ENCODE results near the gene RAB20. TPM values are rescaled to one million over a fixed set of nuclear protein-coding genes. Genes with fewer than 3 reads are reported as not detected.

The RAB20 gene
- total and polyA plus RNA-seq, 9 of the 15 experiments (the other 6 are each of a cell fraction or from before 2014, with no cell fraction given): 0.62 to 9.2 (median 5.4) TPM

GRCh38 chr13:110509971-110510786 lies 51.3 kb downstream of the RAB20 start (continued):
- TF ChIP-seq NR0B1 (IDR thresholded peaks at IDR 0.05; ENCODE audit: partially characterized antibody) (no peak), ZNF212 (CRISPR knock-in tag; IDR thresholded peaks at IDR 0.05) (no peak), HNRNPL (IDR thresholded peaks at IDR 0.05; ENCODE audit: low read depth, low read length) (no peak), EP400 (IDR thresholded peaks at IDR 0.05) (peak; percentile 30; the same call in 1 of the 2 replicates), EP300 (IDR thresholded peaks at IDR 0.05; ENCODE audit: low read length) (peak; percentile 54; the same call in 1 of the 2 replicates), ZNF518B (CRISPR knock-in tag; IDR thresholded peaks at IDR 0.05) (no peak), NBN (IDR thresholded peaks at IDR 0.05; ENCODE audit: low read depth) (no peak), GABPB2 (CRISPR knock-in tag; conservative IDR thresholded peaks at IDR 0.05) (no peak), HOMEZ (CRISPR knock-in tag; IDR thresholded peaks at IDR 0.05) (no peak), TRIM24 (IDR thresholded peaks at IDR 0.05) (no peak; a peak in 1 of 4 replicates), FOSL1 (tag; conservative IDR thresholded peaks at IDR 0.05) (no peak), JUND (IDR thresholded peaks at IDR 0.05; ENCODE audit: borderline replicate concordance, low read depth, low read length) (no peak), JUND (tag; IDR thresholded peaks at IDR 0.05; ENCODE audit: borderline replicate concordance, low read depth, low read length) (peak; percentile 23; the same call in 1 of the 3 replicates), RBFOX2 (IDR thresholded peaks at IDR 0.05; ENCODE audit: low read depth, low read length) (peak; percentile 33; the same call in 1 of the 2 replicates), ZNF263 (CRISPR knock-in tag; IDR thresholded peaks at IDR 0.05; ENCODE audit: borderline replicate concordance) (no peak), DIDO1 (tag; IDR thresholded peaks at IDR 0.05; ENCODE audit: low read depth) (no peak), ZNF583 (CRISPR knock-in tag; IDR thresholded peaks at IDR 0.05) (peak; percentile 44; the same call in 1 of the 2 replicates), ZNF507 (tag; conservative IDR thresholded peaks at IDR 0.05) (no peak), ZNF408 (CRISPR knock-in tag; IDR thresholded peaks at IDR 0.05; ENCODE audit: low read depth) (no peak), USF1 (CRISPR knock-in tag; IDR thresholded peaks at IDR 0.05) (peak; percentile 34)
